ENCODE data around the gene ACACA.
"Not testable (repeated sequence)": the region's sequence is repeated elsewhere in the genome, so short reads cannot be mapped to it uniquely, and the experiment has no call there.

Gene ACACA

DNA sequence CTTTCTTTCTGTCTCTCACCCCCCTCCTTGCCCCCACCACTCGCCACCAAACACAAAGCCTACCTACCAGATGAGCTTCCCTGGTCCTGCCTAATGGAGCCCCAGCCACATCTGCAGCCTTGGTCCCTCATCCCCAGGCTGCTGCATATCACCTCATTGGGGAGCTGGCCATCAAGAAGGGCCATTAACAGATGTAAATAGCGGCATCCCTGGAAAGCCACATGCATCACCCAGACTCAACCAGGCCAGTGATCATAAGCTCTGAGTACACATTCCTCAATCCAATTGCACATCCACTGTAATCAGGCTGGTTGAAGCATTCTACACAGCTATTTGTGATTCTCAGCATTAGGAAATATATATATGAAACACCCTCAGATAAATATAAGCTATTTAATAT is 242.6 kb downstream of the ACACA start:
- DNase-seq: no peak

DNA sequence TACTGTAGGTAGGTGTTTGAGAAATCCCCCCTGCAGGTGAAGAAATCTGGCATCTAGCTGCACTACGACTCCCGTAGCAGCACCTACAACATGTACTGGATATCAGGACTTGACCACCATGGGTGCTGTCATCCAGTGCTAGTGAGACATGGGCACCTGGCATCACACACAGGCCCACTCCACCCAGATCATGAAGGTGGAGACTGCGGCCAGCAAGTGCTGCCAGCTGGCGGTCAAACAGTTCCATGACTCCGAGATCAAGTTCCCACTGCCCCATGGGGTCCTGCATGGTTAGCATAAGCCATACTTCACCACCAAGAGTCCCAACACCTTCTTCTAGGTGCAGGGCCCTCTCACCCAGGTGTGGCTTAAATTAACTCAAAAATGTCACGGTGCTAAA is 243.8 kb downstream of the ACACA start:
- DNase-seq: no peak

DNA sequence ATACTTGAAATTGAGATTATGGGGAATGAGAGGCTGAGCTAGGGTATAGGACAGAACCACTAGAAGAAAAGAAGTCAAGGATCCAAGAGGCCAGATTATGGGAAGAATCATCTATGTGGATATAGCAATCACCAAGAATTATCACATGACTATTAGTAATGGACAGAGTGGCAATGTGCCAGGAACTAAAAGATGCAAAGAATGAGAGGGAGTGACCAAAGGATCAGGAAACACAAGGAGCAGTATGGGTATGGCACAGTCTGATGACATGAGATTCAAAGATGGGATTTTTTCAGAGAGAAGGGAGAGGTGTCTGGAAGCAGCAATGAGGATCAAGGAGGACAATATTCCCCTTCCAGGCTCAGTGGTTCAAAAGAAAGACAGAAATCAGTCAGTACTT is 245.7 kb downstream of the ACACA start:
- DNase-seq: no peak

DNA sequence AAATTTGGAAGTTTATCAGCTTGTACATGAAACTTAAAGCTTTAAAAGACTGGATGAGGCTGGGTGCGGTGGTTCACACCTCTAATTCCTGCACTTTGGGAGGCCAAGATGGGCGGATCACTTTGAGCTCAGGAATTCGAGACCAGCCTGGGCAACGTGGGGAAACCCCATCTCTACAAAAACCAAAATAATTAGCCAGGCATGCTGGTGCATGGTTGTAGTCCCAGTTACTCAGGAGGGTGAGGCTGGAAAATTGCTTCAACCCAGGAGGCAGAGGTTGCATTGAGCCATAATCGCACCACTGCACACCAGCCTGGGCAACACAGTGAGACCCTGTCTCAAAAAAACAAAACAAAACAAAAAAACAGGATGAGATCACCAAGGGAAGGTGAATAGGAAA is 248.3 kb downstream of the ACACA start:
- DNase-seq: no peak

DNA sequence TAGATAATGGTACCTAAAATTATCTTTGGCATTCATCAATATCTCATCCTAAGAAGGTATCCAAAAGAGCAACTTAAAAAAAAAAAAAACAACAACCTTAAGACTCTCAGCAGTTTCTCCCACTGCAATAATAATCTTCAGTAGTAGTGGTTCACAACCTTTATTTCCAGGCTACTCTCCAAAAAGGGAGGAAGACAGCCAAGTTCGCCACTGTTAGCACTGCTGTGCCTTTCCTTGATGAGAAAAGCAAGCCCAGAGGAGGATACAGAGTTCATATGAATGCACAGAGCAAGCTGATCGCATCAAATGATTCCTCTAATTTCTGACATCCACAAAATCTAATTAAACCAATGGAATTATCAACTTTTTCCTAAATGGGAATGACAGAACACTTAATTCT is 258.5 kb downstream of the ACACA start:
- DNase-seq: no peak

DNA sequence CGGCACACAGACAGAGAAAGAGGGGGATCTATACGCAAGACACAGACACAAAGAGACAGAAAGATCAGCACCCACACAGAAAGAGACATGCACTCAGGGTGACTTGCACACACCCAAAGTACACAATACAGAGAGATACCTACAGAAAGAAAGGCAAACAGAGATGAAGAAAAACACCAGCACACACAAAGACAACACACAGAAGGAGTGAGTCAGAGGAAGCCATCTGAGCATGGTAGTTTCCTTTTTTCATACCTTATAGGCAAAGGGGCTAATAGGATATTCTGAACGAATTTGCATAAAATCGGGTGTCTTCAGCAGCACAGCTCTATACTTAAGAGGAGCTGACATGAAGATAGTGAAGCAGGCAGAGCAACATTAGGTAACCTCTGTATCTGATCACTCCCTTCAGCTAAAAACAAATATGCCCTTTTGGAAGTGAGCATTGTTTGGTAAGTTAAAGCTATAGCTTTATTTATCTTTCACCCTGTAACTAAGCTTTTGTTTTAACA is 259.3 kb downstream of the ACACA start:
- DNase-seq: no peak

DNA sequence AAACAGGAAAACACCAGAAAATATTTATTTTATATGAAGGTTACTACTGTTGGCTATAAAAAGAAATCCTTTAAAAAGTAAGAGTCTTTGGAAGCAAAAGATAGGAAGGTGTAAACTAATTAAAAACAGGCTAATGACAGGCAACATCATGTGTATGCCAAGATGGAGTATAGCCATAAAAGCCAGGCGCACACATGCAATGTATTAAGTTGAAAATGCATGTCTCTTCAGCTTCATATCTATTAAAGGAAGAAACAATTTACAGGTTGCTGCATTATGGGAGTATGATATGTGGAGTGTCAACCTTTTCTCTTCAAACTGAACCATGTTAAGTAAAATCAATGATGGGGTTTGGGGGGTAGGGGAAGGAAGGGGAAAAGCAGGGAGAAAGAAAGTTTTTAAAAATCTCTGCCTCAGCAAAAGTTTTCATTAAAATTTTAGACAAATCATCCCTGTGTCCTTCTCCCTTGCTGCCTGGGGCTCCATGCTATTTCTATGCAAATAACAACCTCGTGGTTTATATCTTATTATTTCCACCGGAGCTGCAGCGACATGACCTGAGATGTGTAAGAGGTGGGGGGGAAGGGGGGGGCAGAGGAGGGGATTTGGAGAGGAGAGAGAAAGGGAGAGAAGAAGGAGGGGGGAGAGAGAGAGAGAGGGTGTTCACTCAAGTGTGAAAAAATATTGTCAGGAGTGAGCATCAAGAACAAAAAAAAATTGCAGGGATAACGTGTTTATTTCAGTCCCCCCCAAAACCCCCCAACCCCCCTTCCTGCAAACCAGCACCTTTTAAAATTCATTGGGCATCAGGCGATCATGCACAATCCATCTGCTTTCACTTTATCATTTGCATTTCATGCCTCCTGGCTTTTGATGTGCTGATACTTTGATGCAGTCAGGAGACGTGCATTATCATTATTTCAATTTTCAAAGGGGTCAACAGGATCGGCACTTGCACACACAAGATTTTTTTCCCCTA is 260.3 kb downstream of the ACACA start:
- DNase-seq: no peak

DNA sequence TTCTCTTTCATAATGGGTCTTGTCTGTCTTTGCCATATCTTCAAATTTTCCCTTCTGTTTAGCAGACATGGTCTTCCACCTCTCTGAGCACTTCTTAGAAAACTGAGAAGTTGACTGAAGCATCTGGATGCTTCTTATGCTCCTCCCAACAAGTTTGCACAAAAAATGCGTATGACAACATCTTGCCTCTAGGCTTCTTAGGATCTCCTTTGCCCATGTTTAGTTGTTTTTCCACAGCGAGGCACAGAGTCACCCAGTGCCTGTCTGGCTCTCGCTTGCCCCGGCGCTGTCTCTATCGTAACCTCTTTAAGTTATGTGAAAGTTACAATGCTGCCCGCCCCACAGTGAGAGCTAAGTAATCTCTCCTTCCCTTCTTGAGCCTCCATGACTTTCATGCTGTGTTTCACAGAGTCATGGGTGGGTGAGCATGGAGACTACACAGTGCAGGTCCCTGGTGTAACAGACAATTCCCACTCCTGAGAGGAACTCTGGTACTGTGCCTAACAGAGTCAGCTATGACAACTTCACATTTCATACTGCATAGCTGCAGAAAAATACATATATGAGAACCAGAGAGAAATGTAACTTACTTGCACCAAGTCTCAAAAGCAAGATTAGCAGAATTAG is 262.4 kb downstream of the ACACA start:
- no peak for DNase-seq

DNA sequence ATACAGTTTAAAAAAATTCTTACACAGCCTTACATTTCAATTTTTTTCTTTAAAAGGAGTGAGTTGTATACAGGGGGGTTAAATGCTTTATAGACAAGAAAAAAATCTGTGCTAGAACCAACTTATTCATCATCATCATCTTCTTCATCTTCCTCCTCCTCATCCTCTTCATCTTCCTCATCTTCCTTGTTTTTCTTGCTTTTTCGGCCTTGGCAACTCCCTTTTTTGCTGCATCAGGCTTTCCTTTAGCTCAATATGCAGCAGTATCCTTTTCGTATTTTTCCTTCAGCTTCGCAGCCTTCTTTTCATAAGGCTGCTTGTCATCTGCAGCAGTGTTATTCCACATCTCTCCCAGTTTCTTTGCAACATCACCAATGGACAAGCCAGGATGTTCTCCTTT is 263.1 kb downstream of the ACACA start:
- not testable (repeated sequence) for DNase-seq

DNA sequence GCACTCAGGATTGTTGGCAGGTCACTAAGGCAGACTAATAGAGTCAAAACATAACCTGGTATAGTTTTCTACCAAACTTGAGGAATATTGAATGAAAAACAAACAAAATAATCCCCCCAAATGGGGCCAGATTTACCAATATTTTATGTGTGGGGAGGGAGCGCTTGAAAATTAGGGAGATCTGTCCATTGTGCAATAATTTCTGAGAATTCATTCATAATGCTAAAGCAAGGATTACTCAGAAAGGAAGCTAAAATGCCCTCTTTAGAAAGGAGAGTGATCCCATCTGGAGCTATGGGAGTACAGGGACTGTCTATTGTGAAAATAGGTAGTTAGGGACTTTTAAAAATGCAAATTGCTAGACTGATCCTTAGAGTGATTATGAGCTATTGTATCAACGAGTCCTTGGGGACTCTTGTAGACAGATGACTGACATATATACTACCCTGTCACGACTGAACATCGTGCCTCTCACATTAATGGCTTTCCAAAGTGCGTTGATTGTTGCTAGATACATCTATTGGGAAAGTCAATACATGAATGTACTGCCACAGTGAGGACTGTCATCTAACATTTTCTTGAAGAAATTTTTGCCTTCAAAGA is 264.2 kb downstream of the ACACA start:
- DNase-seq: no peak

DNA sequence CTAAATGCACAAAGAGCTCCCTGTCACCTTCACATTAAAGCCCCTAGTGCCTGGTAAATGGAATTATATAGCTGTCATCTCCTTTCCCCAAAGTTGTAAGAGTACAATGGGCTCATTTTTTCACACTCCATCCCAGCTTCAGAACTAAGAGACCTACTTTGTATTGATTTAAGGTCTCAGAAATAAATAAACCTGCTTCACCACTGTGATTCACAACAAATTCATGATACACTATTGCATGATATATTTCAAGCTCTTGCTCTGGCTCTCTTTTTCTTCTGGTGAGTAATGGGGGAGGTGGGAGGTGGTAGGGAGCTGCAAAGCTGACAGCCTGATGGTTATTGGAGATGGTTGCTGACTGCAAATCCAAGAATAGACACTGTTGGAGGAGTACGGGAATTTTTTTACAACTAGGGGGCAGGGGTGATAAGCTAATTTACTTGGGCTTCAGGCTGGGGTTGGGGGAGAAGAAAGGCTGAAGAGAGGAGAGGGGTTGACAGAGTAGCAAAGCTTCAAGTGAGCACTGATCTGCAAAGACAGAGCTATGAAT is 268.0 kb downstream of the ACACA start:
- no peak for DNase-seq

DNA sequence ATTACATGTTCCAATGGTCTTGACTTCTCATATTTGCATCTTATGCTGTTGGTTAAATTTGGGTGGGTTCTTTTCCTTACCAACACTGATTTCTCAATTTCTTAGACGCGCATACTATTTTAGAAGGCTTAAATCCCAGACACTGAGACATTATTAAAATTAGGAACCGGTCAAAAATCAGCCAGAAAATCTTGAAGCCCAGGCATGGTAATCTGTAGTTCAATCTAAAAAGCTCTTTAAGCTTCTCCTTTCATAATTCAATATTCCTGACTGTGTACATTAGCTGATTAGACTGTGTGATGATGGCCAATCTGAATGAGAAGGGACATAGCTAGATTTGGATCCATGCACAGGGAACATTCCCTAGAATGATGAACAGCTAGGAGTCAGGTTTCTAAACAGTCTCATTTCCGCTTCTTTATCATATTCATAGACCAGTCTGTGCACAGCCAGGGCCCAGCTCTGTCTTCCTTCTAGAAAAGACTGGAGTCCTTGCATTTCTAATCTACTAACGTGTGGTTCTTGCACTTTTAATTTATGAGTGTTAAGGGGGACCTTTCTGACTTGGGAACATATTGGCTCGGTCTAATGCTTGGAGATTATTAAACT is 268.6 kb downstream of the ACACA start:
- DNase-seq: no peak

DNA sequence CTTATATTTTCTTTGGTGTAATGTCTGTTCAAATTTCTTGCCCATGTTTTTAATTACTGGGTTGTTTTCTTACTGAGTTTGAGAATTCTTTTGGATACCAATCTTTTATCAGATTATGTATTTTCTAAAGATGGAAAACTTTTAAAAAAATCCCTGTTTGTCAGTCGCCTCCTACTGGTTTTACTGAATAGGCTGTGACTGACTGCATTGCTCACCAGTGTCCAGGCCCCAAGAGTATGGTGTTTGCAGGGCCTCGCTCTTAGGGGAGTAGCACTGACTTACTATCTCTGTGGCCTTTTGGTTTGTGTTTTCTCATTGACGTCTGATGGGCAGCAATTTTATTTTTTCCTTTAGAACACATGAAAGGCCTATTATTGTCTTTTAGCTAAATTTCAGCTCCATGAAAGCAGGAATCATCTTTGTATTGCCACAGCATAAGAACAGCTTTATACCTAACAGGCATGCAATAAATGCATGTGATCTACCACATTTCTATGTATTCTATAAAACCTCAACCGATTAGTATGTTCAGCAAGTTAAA is 269.5 kb downstream of the ACACA start:
- no peak for DNase-seq

DNA sequence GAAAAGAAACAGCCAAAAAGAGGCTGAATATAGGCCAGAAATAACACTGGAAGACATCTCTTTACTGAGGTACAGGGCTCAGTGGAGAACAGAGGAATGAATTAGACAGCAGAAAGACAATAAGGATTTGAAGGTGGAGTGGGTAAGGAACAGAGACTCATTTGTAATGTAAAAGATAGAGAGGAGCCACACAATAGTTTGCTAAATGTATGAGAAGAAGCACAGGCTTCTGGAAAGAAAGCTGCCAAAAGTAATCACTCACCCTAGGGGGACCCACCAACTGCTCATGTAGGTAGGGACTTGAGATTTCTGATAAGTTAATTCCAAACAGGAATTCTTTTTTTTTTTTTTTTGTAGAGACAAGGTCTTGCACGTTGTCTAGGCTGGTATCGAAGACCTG is 271.1 kb downstream of the ACACA start:
- DNase-seq: no peak

DNA sequence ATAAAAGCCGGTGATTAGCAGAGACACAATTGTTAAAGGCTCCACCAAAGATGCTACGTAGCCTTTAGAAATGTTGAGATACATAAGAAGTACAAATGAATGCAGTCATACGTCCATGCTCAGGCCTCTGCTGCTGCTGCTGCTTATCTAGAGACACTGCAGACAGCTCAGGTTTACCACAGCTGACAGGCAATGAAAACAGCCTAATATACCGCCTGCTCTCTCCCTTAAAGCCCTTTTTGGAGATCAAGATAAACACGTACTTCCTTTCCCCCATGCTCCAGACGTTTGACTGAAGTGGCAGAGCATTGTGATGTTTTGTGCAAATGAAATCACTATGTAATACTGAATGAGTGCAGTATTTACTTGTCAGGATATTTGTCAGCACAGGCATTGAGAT is 272.6 kb downstream of the ACACA start:
- DNase-seq: no peak

DNA sequence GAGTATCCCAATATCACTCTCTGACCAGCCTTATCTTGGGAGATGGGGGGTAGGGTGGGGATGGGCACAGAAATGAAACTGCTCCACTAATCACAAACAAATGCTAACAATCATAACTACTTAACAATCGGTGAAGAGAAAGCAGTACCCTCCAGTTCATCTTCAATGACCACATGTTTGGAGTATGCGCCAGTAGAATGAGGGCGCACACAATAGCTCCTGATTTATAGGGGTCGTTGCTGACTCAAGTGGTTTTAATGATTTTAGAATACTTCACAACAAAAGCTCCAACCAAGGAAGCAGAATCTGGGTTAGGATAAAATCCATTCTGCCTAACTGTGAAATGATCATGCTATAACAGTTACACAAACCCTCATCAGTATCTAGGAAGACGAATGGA is 273.5 kb downstream of the ACACA start:
- no peak for DNase-seq

DNA sequence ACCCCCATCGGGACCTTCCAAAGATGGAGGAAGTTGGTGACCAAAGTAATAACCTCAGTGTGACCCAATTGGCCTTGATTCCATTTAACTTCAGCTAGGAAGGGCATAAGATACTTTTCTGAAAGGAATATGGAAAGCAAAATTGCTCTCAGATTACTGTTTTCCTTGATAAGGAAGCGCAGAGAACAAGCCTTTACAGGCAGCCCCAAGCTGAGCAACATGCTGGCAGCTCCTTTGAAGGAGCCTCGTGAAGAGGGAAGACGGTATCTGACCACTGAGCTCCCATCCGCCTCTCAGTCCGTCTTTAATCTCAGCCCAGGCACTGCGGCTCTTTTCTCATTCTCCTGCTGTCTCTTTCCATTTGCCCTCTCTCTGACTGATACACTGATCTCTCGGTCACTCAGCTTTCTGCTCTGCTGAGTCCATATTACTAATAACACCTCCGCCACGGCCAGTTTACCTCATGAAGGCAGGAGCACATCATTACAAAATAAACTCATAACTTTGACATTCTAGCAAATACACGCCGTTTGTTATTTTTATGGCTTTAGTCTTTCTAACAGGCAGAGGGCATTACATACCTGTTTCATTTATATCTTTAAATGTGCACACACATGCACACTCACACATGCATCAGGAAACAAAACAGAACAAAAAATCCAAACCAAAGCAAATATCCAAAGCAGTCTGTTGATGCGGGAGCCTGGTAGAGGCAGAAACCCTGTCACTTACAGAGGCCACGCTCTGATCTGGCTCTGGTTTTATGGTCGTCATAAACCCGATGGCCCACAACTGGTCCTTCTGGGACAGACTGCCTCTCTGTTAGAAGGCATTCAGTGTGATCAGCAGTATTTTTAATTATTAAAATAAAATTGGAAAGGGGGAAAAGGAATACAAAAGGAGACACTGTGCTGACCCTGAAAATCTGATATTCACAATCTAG is 274.7 kb downstream of the ACACA start:
- DNase-seq: no peak

DNA sequence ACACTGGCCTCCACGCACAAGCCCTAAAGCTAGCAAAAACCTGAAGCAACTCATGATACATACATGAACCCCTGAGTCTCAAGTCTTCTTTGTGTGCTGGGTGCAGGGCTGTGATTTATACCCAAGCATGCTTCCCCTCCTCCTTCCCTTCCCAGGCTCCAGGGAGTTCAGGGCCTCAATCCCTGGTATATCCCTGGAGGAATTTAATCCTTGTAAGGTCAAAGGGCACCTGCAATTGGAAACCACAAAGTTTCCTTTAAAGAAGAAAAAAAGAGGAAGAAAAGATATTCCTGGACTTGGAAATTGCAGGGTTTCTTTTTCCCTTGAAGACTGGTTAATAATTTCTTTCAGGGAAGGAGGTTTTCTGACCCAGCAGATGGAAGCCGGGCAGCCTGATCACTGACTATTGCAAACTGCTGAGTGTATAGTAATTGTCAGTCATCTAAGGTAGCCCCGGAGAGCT is 275.6 kb downstream of the ACACA start:
- no peak for DNase-seq

DNA sequence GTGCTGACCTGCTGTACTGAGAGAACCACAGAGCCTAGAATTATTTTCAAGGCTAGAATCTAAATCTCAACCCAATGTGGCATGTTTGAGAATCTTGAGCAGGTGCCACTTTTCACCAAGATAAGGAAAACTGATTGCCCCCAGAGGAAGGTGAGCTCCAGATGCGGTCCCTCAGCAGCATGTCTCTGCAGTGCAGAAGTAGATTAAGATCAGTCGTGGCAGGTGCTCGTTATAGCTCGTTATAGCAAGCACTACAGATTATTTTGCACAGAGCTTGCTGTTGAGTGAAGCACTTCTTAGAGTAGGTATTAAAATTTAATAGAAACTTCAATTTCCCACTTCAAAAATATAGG is 281.8 kb downstream of the ACACA start:
- DNase-seq: no peak

DNA sequence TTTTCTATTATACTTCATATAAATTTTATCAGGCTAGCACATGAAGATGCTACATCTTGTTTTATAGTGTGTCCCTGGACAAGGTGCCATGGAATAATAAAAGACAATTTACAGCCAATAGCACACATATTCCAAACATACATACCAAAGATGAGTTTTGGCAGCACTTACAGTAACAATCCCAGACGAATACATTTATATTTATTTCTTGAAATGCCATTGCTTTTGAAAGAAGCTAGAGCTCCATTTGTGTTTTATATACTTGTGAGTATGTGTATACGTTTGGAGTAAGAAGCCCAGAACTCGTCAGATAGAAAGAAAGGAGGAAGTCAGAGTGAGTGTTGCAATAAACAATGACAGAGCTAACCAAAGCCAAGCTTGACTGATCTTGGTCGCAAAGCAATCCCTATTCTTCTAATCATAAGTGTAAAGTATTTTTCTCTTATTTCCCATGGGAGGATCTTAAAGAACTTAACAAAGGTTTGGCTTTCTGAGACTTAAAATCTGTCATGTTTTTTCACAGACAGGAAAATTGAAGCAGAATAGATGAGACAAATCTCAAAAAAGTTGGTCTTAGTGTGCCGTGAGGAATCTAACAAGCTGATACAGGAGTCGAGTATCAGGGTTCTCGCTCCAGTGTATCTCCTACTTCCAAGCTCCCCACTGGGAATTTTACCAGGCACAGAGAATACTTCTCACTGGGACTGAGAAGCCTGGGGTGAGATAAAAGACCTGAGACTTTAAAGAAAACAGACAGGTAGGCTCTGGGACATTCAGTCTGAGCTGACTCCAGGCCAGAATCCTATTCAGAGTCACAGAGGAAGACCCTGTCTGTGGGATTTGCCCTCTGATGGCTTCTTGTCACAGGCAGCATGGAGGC is 282.5 kb downstream of the ACACA start:
- no peak for DNase-seq

DNA sequence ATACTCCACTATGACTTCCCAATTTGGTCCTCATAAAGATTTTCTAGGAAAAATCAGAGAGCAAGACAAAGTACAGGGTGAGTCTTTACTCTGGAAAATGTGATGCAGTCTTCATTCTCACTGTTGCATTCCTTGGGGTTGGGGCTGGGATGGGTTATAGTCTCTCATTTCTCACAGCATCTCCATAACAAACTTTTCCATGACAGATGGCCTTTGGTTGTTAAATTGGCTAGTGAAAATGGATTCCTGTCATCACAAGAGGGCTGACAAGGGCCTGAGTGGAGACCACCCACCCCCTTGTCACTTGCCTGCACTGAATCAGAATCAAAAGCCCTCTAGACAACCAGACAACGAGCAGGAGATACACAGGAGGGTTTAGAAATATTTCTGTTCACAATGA is 283.2 kb downstream of the ACACA start:
- no peak for DNase-seq
